NT2/D1 (cell line): Measurements from ENCODE around the gene PHACTR3.

Experiments
- DNase-seq: peaks from one replicate; pipeline ENCODE4 v3.0.0-alpha.2; 2011; ENCODE audit warnings: low read depth, low spot score
- H3K27me3 ChIP-seq: 2 replicates; pipeline ENCODE4 v1.6.0; 2011; ENCODE audit warnings: mild to moderate bottlenecking; ENCODE audit not compliant: insufficient read length, insufficient read depth
- H3K36me3 ChIP-seq: 2 replicates; pipeline ENCODE4 v1.6.1; 2011; ENCODE audit warnings: mild to moderate bottlenecking, low read length, mixed read lengths; ENCODE audit not compliant: insufficient read depth, insufficient read length
- H3K4me1 ChIP-seq: 2 replicates; pipeline ENCODE4 v1.5.1; 2011; ENCODE audit not compliant: insufficient read depth, insufficient read length
- H3K4me3 ChIP-seq: 2 replicates; pipeline ENCODE4 v1.5.1; 2011; ENCODE audit warnings: low read depth; ENCODE audit not compliant: insufficient read length
- H3K9ac ChIP-seq: 2 replicates; pipeline ENCODE4 v1.6.0; 2011; ENCODE audit warnings: low read depth; ENCODE audit not compliant: insufficient read length
- H3K9me3 ChIP-seq: 2 replicates; pipeline ENCODE4 v1.5.1; 2011; ENCODE audit warnings: mild to moderate bottlenecking, low read length; ENCODE audit not compliant: insufficient read depth
- SUZ12 ChIP-seq: IDR thresholded peaks from 2 replicates; pipeline ENCODE4 v1.6.1; 2011; ENCODE audit not compliant: insufficient read length, insufficient read depth; ENCODE audit errors: extremely low read depth
- YY1 ChIP-seq: IDR thresholded peaks from 2 replicates; pipeline ENCODE4 v1.6.1; 2011; ENCODE audit not compliant: insufficient read length, insufficient read depth
- ZNF274 ChIP-seq: IDR thresholded peaks from 2 replicates; pipeline ENCODE4 v1.6.1; 2011; ENCODE audit warnings: mild to moderate bottlenecking, low read depth, low read length

PHACTR3 gene

DNA sequence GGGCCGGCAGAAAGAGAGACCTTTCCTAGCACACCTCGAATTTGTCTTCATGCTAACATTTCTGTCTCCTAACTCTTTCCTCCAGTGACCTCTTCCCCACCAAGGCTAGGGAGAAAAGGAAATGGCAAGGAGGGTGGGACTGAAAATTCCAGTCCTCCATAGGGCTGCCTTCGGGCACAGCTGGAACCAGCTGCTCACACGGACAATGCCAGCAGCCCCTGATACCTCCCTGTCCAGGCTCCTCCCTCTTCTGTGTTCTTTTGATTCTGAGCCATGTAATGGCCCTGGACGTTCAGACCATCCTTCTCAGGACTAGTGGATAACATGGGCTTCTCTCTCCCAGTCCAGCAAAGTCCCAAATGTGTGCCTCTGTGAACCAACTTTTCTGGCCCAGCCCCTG, 29.1 kb upstream of the PHACTR3 start:
- no peaks in the 10 kb centered on the region for H3K36me3 ChIP-seq
- no peaks in the 10 kb centered on the region for H3K9me3 ChIP-seq
- no peak overlapping the region for H3K9ac ChIP-seq
- TF ChIP-seq YY1 (no peak), ZNF274 (no peak), SUZ12 (no peak)
- peaks cover 86% of the 10 kb centered on the region for H3K27me3 ChIP-seq
- DNase-seq: no peak
- H3K4me1 ChIP-seq: peaks cover 9% of the 10 kb centered on the region
- H3K4me3 ChIP-seq: no peak overlapping the region

DNA sequence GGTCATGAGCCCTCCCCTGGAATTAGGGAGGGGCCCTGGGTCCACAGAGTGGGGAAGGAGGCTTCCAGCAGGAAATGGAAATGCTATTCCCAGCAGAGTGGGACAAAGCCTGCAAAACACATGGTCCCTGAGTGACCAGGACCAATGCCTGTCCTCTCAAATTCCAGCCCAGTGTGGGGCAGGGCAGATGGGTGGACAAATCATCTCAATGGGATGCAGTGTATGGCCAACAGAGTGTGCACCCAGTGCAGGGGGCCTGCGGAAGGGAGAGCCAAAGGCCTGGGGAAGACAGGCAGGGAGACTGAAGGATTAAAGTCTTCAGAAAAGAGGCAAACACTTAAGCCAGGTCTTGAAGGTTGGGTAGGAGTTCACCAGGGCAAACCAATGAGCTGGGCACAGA, 28.7 kb upstream of the PHACTR3 start:
- Histone ChIP-seq H3K36me3 (no peaks in the 10 kb centered on the region), H3K9me3 (no peaks in the 10 kb centered on the region), H3K27me3 (peaks cover 87% of the 10 kb centered on the region), H3K9ac (no peak overlapping the region), H3K4me3 (no peak overlapping the region), H3K4me1 (peaks cover 9% of the 10 kb centered on the region)
- TF ChIP-seq ZNF274: no peak
- TF ChIP-seq YY1: no peak
- no peak for TF ChIP-seq SUZ12
- DNase-seq: no peak

DNA sequence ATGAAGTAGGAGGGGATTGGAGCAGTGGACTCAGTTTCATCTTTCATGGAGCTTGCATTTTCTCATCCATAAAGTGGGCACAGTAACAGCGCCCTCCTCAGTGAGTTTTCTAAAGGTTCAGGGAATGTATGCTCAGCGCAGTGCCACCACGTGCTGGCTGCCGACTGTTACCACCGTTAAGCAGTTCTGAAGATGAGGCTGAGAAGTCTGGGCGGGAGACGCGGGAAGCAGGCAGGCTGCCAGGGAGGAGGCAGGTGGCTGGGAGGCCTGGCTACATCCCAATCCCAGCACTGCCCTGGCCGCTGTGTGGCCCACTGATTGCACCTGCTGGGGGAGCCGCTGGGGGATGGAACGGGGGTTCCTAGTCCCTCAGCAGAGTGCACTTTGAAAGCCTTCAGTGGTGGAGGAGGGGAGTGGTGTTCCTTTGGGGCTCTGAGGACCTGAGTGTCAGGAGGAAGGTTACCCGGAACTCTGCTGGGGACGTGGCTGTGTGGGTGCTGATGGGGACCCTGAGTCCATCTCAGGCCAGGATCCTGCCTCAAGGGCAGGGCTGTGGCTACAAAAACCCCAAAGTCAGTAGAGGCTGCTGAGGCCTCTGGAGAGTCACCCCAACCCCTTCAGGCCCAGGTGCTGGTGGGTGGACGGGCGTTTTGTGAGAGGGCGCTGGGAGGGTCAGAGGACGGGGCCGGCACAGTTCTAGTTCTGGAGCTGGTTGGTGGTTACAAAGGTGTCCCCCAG, 28.0 kb upstream of the PHACTR3 start:
- no peak for TF ChIP-seq YY1
- peak; percentile 41 for TF ChIP-seq SUZ12
- no peak for TF ChIP-seq ZNF274
- Histone ChIP-seq H3K9ac (no peak overlapping the region), H3K9me3 (no peaks in the 10 kb centered on the region), H3K36me3 (no peaks in the 10 kb centered on the region), H3K4me1 (peaks cover 9% of the 10 kb centered on the region), H3K27me3 (peaks cover 92% of the 10 kb centered on the region), H3K4me3 (peak overlapping the region; percentile 38)
- no peak for DNase-seq

DNA sequence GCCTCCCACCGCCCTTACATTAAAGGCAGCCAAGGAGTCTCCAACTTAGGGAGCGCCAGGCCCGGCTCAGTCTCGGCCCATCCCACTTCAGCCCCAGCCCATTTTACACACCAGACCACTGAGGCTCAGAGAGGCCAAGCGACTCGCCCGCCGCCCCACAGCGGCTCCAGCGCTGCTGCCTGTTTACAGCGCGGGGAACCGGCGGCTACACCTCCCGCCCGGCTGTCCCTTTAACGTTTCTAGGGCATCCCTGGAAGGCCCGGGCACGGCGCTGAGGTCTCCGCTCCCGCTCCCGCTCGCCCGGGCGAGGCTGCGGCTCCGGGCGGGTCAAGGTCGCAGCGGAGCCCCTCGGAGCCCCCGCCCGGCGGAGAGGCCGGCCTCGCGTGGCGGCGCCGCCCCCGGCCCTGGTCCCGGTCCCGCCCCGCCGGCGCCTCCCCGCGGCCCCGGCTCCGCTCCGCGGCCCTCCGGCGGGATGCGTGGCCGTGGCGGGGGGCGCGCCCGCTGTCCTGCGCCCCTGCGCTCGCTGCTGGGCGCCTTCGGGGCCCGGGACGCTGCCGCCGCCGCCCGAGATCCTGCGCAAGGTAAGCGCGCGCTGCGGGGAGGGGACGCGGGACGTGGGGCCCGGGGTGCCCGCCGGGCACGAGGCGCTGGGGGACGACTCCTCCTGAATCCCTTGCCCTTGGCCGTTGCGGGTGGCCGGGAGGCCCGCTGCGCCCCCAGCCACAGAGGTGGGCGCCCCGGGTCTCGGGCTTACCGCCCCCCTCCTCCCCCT, 27.1 kb upstream of the PHACTR3 start:
- peak overlapping the region; percentile 62 for H3K9ac ChIP-seq
- DNase-seq: no peak
- H3K9me3 ChIP-seq: no peaks in the 10 kb centered on the region
- peaks cover 90% of the 10 kb centered on the region for H3K27me3 ChIP-seq
- H3K4me3 ChIP-seq: peak overlapping the region; percentile 38
- no peaks in the 10 kb centered on the region for H3K36me3 ChIP-seq
- TF ChIP-seq YY1: no peak
- TF ChIP-seq ZNF274: no peak
- peak; percentile 52 for TF ChIP-seq SUZ12
- H3K4me1 ChIP-seq: peaks cover 9% of the 10 kb centered on the region

GRCh38 chr20:59577809-59578435, 26.4 kb upstream of the PHACTR3 start:
- peak overlapping the region; percentile 62 for H3K9ac ChIP-seq
- TF ChIP-seq SUZ12 (no peak), ZNF274 (no peak), YY1 (no peak)

DNA sequence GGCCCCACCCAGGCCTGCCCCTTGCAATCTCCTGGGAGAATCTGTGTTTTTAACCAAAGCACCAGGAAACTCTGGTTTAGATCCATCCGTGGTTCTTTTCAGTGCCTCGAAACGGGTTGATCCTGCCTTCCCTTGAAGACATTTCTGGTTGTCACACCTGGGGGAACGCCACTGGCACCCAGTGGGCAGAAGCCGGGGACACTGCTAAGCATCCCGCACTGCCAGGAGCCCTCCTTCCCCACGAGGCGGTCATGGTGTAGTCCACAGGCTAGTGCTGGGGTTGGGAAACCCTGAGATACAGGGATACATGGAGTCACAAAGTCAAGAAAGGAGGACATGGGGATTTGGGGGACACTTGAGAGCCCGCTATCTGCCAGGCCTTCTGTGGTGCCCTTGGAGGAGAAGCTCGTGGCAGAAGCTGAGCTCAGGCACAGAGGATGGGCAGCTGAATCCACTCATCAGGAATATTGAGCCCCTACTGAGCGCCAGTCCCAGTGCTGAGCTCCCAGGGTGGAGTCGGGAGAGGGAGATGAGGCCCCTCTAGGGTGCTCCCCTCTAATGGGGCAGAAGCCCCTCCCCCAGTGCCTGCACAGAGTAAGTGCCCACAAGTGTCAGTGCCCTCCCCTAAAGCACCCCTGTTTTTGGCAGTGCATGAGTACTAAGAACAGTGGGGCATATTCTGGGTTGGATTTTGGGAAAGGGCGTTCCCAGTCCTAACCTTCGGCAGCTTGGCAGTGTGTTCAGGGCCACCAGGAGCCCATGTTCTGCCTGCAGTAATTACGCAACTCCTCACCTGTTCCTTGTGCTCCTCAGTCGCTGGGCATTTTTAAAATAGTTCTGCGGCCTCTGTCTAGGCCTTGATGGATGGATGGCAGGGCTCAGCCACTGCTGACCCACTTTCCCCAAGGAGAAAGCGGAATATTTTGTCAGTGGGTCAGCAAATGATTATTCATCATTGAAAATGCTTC, 25.6 kb upstream of the PHACTR3 start:
- no peak overlapping the region for H3K4me3 ChIP-seq
- H3K9me3 ChIP-seq: no peaks in the 10 kb centered on the region
- H3K4me1 ChIP-seq: peaks cover 11% of the 10 kb centered on the region
- no peak for TF ChIP-seq ZNF274
- TF ChIP-seq YY1: no peak
- TF ChIP-seq SUZ12: no peak
- no peak for DNase-seq
- H3K9ac ChIP-seq: no peak overlapping the region
- peaks cover 75% of the 10 kb centered on the region for H3K27me3 ChIP-seq
- no peaks in the 10 kb centered on the region for H3K36me3 ChIP-seq

More at GRCh38 chr20:59577809-59578435, 26.4 kb upstream of the PHACTR3 start:
- Histone ChIP-seq H3K27me3 (peaks cover 83% of the 10 kb centered on the region), H3K36me3 (no peaks in the 10 kb centered on the region), H3K9me3 (no peaks in the 10 kb centered on the region), H3K4me3 (peak overlapping the region; percentile 38), H3K4me1 (peaks cover 11% of the 10 kb centered on the region)
- no peak for DNase-seq
